GM18498 (cell line): Measurements from ENCODE around the gene MEGF11.

Source experiments
- ATAC-seq: cut with Tn5 transposase; IDR thresholded peaks from one replicate; pipeline ENCODE4 v1.9.1; 2021; ENCODE audit warnings: mild to moderate bottlenecking, moderate library complexity; ENCODE audit not compliant: unreplicated experiment

Gene MEGF11

DNA sequence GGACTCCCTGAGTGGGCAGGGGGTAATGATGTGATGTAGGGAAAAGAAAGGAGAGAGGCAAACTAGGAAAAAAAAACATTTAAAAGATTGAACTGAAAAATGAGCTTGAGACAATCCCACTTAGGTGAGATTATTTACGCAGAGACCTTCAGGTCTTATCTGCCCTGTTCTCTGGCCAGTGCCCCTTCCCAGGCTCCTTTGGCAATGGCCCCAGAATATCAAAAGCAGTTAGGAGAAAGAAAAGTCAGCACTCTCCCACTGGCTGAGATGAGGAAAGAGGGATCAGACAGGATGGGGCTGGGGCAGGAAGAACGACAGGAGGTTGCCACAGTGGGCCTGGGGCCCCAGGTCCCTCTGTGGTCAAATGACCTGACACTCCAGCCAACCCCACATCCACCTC is 105.4 kb downstream of the MEGF11 start:
- ATAC-seq: no peak

DNA sequence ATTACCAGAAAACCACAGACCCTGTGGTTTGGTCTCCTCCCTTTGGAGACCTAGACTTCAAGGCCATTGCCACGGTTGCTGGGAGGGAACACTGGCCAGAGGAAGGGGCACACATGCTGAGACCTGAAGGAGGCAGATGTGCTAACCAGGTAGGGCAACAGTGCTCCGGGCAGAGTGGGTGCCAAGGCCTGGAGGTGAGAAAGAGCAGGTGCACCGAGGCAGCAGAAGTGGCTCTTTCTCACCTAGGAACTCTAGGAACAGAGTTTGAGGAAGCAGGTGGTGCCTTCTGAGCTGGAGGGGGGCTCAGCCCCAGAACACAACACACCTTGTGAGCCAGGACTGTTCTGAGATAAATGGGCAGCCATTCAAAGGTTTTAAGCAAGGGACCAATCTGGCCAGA is 106.1 kb downstream of the MEGF11 start:
- no peak for ATAC-seq

DNA sequence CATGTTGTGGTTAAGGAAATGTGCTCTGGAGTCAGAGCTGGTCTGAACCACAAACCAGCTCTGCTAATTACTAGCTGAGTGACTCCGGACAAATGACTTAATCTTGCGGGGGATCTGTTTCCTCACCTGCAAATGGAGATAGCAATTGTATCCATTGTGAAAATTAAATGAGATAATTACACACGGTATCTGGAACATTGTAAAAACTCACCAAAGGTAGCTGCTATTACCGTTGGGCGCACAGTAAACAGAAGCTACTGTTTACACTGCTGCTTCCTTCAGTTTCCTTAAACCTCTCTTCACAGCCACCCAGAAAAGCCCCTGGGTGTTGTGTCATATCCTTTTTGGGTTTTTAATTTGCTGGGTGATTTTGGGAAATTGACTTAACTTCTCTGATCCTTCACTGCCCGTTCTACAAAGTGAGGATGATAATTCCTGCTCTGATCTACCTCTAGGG is 107.8 kb downstream of the MEGF11 start:
- ATAC-seq: no peak

GRCh38 chr15:66144978-66145725 is 108.4 kb downstream of the MEGF11 start:
- ATAC-seq: no peak

GRCh38 chr15:66142285-66142684 is 111.3 kb downstream of the MEGF11 start:
- ATAC-seq: no peak

GRCh38 chr15:66139591-66140207 is 113.9 kb downstream of the MEGF11 start:
- no peak for ATAC-seq

DNA sequence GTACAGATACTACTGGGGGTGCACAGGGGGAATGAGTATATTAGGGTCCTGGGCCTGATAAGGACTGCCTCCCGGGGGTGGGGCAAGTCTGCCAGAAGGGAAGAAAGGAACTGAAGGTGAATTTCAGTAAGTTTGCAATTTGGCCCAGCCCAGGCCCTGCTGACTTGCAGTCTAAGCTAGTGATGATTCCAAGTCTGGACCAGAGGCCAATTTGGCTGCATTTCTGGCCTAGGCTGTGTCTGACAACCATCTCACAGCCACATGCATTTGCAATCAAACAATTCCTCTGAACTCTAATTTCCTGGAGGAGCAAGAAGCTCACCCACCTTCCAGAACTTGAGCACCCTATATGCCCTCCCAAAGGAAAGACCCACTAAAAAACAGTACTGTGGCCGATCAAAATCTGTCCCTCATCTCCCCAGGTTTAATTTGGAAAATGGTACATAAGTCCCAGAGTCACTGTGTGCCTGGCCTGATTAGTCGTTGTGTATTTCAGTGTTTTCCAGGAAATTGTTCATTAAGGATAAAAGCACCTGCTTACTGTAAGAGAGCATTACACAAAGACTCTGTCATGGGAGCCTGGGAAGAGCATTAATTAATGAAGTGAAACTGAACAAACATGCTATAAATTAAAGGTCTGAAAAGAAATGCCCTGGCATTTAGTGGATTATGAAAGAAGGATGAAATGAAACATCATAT is 114.5 kb downstream of the MEGF11 start:
- ATAC-seq: no peak

DNA sequence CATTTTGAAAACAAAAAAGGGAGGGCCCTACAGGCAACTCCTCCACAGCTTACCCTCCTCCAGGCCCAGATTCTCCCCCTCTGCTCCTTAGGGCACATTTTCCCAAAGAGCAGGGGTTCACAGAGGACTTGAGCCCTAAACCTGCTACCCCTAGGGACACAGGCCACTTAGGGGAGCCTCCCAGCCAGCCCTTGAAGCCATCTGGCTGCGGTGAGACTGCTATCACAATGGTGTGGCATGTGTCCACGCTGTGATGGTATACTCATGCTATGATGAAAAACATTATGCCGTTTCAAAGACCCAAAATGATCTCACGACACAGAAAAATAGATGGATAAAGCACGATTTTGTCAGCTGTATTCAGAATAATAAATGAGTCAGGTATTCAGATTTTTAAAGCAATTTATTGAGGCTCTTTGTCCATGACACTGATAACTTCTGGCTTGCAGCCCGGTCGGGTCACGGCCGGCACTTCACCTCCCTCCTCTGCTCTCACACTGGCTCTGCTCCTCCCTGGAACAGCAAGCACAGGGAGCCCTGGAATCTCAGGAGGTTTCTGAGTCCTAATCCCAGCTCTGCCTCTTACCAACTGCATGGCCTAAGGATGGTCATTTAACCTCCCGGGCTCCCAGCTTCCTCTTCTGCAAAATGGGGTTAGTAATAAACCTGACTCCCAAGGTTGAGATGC is 115.3 kb downstream of the MEGF11 start:
- ATAC-seq: no peak

GRCh38 chr15:66136948-66137347 is 116.6 kb downstream of the MEGF11 start:
- no peak for ATAC-seq

DNA sequence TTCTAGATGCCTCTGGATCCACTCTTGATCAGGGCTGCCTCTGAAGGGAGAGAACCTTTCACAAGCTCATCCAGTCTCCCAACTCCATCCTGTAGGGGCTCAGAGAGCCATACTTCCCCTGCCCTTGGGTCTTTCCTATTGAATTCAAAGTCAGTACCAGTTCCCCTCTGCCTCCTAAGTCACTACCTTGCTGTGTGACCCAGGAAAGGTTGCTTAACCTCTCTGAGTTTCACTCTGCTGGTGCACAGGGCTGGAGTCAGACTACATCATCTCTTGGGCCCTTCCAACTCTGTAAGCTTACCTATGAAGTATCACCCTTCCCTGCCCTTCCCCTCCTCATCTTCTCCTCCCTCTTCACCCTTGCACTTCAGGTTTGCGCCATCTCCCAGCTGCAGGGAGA is 117.9 kb downstream of the MEGF11 start:
- no peak for ATAC-seq

DNA sequence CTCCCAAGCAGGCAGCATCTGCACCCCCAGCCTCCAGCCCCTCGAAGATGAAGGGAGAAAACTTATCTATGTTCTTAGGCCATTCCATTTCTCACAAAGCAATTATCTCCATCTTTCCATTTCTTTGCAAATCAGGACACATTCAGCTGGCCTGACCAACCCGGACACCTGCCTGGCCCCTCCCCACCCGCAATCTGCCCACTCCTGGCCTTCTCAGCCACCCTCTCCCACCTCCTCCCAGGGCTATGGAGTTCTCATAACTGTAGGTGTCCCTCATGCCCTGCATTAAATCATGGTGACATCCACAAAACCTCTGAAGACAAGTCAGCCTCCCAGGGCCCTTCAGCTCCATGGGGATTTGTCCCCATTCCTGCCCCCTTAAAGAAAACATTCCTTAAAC is 119.3 kb downstream of the MEGF11 start:
- no peak for ATAC-seq

DNA sequence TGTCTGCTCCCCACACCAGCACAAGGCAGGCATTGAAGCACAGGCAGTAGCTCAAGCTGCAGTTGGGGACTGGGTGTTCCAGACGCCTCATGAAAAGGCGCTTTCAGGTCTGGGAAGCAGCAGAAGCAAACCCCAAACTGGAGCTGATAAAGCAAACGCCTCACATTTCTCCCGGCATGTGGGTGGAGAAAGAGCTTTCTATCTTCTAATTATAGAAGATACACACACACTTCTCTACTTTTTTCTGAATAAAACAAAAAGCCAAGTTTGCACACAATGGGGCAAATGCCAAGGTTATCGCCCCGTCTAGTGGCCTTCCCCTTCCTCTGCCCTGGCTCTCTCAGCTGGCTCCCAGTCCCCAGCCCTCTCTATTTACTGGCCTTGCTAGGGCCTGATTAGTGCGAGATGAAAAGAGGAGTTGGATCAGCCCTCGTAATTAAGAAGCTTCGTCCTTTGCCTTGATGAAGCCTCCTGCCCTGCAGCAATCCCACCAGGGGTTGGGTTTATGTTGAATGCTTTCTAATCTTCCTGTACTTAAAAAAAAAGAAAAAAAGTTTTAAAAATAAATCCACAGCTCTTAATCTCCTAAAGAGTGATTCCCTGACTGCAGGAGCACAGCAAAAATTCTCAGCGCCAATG is 120.2 kb downstream of the MEGF11 start:
- ATAC-seq: no peak

- no peak for ATAC-seq
These were observed 121.2 kb downstream of the MEGF11 start for GRCh38 chr15:66132251-66132816.

GRCh38 chr15:66131831-66132230 is 121.7 kb downstream of the MEGF11 start:
- no peak for ATAC-seq

- ATAC-seq: no peak
These were observed 122.3 kb downstream of the MEGF11 start for GRCh38 chr15:66131200-66131599.

- no peak for ATAC-seq
These were observed 123.0 kb downstream of the MEGF11 start for GRCh38 chr15:66130496-66131034.

- ATAC-seq: no peak
These were observed 124.0 kb downstream of the MEGF11 start for GRCh38 chr15:66129586-66129985.

- no peak for ATAC-seq
These were observed 125.4 kb downstream of the MEGF11 start for GRCh38 chr15:66128116-66128680.

DNA sequence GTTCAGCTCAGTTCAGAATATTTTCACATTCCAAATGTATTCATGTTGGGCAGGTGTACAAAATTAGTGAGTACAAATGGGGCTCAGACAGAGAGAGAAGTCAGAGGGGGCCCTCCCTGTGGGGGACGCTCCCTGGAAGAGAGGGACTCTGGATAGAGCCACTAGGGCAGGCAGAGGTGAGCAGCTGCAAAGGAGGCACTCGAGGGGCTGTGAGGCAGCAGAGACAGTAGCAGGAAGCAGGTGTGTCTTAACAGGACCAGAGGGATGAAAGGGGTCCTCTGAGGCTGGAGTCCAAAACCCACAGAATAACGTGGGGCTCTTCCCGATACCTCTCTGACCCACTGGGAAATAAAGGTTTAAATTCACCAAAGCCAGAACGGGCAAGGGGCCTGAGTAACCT is 127.1 kb downstream of the MEGF11 start:
- no peak for ATAC-seq

- no peak for ATAC-seq
These were observed 127.5 kb downstream of the MEGF11 start for GRCh38 chr15:66126031-66126441.
